GM21515 (cell line): ENCODE data around the gene TNNT1.
"Not testable (repeated sequence)": the region's sequence is repeated elsewhere in the genome, so short reads cannot be mapped to it uniquely, and the experiment has no call there.

Experiments
- ATAC-seq: cut with Tn5 transposase; IDR thresholded peaks from one replicate; pipeline ENCODE4 v1.9.1; 2021; ENCODE audit not compliant: unreplicated experiment

The TNNT1 gene

GRCh38 chr19:55112777-55113569 lies 36.0 kb downstream of the TNNT1 start:
- ATAC-seq, result no peak

GRCh38 chr19:55112246-55112776 lies 36.7 kb downstream of the TNNT1 start:
- ATAC-seq, result no peak

GRCh38 chr19:55111238-55111831 lies 37.7 kb downstream of the TNNT1 start:
- no peak for ATAC-seq

GRCh38 chr19:55109527-55110291 lies 39.3 kb downstream of the TNNT1 start:
- no peak for ATAC-seq

GRCh38 chr19:55107252-55107651 lies 41.8 kb downstream of the TNNT1 start:
- not testable (repeated sequence) for ATAC-seq

GRCh38 chr19:55106591-55106990 lies 42.4 kb downstream of the TNNT1 start:
- ATAC-seq, result no peak

GRCh38 chr19:55105237-55105636 lies 43.8 kb downstream of the TNNT1 start:
- no peak for ATAC-seq

- no peak for ATAC-seq
These were observed 45.8 kb downstream of the TNNT1 start for GRCh38 chr19:55103190-55103589.

- ATAC-seq, result no peak
These were observed 47.7 kb downstream of the TNNT1 start for GRCh38 chr19:55101261-55101660.

GRCh38 chr19:55099557-55100506 lies 49.2 kb downstream of the TNNT1 start:
- no peak for ATAC-seq

GRCh38 chr19:55098716-55099556 lies 50.1 kb downstream of the TNNT1 start:
- ATAC-seq, result no peak

- no peak for ATAC-seq
These were observed 50.9 kb downstream of the TNNT1 start for GRCh38 chr19:55097864-55098715.

GRCh38 chr19:55096061-55096701 lies 52.8 kb downstream of the TNNT1 start:
- ATAC-seq, result no peak

- ATAC-seq, result no peak
These were observed 53.5 kb downstream of the TNNT1 start for GRCh38 chr19:55095260-55096060.

- no peak for ATAC-seq
These were observed 54.3 kb downstream of the TNNT1 start for GRCh38 chr19:55094456-55095259.
